Measurements from ENCODE around the gene UBAC2.
A peak's percentile ranks its signal among the peaks of the same experiment; 100 is the strongest.

Gene UBAC2

DNA sequence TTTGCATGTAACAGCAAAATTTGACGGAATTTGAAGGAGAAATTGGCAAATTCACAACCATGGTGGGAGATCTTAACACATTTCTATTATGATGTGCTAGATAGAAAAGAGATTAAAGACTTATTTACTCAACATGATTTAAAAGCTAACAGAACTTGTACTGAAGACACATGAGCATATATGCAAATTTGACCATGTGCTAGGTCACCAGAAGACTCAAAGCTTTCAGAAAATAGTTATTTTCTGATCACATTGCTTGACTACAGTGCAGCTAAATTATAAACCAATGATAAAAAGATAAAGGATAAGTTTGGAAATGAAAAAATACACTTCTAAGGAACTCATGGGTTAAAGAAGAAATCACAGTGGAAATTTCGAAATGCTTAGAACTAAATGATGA lies 97.4 kb downstream of the UBAC2 start:
- DNase-seq, result no peak

DNA sequence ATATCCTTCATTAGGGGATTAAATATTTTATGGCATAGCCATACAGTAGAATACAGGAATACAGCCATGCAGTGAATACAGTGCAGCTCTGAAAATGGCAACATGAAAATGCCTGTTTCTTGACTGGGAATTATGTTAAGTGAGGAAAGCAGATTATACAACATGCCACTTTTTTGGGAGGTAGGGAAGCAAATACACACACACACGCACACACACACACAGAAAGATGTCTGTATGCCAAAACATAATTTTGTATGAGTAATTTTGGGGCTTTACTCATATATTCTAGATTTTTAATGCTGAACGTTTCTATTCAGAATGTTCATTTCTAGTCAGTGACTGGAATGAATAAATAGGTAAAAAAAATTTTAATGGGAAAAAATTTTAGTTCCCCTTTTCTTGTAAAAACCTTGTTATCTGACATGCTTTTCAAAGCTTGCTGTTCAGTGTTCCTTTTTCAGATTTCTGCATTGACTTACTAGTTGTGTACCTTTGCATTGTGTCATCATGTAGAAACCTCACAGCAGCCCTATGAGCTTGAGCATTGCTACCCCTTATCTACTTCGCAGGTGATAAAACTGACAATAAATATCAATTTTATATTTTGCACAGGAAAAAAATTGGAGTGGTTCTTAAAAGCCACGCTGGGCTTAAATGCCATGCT lies 98.7 kb downstream of the UBAC2 start:
- DNase-seq, result no peak

DNA sequence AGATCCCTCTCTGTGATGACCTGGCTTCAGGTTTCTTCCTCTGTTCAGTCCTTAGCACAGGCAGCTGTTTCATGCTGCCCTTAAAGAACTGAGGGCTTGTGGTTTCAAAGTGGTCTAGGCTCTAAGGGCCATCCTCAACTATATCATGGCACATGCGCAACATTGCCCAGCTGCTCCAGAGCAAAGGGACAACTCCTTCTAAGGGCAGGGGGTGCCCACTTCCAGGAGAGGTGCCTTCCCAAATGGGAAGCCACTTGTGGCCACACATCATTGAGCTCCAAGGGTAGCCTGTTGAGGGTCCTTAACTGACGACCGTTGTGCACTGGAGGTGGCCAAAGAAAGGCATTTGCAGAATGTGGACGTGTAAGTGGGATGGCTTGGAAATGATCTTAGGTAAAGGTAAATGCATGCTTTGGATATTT lies 99.3 kb downstream of the UBAC2 start:
- DNase-seq, result no peak

DNA sequence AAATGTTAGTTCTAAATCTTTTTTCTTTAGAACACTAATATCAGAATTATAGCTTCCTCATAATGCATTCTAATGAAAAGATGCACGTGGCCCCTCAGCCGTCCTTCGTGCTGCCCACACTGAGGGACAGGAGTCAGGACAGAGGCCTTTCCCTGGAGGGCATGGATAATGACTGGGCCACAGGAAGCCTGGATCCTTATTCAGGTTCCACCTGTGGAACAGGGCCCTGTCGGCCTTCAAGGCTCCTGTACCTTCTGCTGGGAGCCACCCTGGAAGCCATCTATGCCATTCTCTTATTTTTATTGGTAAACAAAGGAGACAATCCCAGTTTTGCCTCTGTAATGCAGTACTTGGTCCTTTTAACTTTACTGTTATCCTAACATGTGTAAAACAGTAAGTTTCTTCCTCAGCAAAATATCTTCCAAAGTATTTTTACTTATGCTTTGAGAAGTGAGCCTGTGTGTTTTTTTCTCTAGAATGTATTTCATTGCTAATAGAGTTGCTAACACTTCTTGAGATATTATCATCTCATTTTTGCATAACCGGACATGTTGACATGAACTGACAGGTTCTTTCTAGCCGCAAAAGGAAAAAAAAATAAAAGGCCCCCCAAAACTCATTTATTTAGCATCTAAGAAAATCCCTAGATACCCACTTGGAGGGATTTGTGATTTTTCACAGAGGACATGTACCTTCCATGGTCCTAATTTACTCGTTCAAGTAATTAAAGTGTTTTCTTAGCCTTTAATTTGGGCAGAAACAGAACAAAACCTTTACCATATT lies 100.6 kb downstream of the UBAC2 start:
- no peak for DNase-seq

DNA sequence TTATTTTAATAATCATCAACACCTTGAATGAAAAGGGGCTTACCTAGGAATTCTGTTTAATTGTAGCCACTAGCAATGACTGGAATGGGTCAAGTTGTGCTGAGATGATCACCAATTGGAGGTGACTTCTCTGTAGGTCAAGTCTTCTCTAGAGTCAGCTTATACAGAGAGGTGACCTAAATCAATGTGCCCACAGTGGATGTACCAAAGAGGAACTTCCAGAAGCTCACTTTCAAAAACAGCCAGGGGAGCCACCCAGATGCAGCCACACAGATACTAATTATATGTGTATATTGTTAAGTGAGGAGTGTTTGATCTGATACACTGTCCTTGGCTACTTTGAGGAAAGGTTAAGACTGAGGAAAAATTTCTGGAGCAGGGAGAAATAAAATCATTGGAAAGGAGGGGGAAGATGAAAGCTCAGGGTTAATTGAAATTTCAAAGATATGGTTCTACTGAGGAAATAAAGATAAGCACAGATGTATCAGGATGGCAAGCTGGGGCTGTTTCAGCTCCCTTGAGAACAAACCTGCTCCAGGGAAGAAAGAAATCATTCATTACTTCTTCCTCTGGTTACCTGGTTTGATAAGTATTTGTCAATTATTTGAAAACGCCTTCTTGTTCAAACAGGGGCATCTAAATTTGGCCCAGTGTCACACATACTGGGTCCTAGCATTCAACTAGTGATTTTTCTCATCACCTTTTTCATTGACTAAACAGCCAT lies 101.4 kb downstream of the UBAC2 start:
- DNase-seq, result no peak

DNA sequence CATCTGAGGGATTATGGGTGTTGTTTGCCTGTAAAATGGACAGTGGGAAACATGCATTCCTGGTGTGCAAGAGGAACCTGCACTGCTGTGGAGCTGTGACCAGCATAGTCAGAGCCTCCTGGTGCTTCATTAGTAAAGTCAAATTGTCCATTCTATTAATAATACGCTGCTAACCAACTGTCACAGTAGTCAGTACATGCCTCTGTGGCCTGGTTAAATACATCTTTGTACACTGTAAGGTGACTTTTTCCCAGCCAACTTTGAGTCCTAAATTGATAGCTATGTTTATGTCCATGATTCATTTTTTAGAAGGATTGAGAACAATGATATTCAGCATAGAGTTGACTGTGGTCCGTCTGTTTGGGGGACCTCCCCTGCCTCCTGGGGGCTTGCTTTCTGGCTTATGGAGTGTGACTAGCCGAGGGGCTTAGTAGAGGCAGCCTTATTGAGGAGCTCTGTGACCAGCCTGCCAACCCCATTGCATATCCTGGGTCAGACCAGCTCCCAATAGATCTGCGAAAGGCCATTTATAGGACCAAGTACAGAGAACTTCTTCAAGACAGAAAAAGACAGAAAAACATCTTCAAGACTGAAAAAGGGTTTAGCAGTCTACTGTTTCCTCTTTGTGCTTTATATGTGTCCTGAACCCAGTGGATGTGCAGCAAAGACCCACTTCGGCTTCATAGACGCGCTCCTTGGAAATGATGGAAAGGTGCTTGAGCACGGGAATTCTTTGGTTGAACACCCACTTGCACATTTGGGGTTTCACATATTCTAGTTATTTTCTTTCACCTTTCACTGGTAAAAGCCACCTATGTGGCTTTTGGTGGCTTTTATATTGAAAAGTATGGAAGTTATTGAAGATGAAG lies 102.2 kb downstream of the UBAC2 start:
- no peak for DNase-seq

DNA sequence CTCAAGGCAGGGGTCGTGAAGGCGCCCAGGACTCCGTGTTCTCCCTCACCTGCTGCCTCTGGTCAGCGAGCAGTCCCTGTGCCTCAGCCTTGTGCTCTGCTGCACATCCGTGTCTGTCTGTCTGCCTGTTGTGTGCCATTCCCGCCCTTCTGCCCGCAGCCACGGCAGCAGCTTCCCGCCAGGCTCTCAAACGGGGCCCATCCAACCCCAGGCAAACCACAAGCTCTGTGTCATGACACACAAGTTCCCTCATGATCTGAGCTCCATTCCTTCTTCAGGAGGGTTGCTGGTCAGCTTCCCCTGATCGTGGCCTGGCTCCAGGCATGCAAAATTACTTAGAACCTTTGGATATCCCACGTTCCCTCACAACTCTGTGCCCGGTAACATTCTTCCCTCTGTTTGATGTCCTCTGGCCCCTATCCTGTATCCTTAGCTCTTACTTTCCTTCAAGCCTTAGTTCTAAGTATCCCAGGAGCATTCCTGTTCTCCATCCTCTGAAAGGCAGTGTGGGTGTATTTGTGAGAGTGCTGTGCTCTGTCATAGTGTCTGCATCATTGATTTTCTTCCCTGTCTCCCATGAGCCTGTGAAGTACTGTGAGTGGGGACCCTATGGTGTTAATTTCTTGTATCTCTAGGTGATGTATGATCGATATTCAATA lies 103.3 kb downstream of the UBAC2 start:
- peak; percentile 13 to 44 (median 31) for DNase-seq

DNA sequence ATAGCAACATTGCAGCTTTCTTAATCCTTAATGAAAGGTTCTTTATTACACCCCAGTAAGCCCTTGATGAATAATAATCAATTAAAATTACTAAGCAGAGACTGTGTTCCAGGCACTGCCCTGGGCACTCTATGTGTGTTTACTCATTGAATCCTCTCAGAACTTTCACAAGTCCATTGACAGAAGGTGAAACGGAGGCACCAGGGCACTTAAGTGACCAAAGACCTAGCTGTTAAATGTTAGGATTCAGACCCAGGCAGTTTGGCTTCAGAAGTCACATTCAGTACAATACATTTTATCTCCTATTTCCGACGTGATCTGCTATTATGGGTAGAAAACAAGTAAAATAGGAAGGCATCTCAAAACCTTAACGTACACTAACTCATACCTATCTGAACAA lies 103.9 kb downstream of the UBAC2 start:
- DNase-seq, result peak in 1 of 6 experiments; percentile 24

DNA sequence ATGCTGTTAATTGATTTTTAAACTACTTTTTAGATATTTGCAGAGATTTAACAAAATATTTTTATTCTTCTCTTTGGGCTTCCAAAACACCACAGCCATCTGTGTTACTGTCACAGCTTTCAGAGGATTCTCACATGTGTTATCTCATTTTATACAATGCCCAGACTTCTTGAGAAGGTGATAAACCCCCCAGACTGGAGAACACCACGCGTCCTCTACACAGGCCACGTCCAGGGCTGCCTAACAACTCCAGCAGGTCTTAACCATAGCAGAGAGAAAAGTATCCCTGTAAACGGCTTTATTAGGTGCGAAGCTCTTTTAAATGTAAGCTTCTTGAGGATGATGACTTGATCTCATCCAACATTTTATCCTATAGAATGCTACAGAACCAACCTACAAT lies 104.5 kb downstream of the UBAC2 start:
- DNase-seq, result no peak

DNA sequence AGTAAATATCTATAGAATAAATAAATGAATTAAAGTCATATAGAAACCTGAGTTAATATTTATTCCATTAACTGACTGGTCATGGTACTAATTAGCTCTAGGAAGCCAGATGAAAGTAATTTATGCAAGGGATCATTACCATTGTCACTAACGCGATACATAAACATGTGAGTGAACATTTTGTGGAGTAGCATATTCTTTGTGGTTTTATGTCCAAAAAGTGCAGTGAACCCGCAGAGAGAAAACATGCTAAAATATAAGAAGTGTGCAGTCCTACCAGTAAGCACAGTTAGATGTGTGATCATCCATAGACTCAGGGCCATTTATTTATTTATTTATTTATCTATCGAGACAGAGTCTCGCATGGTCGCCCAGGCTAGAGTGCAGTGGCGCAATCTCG lies 104.9 kb downstream of the UBAC2 start:
- peak in 1 of 6 experiments; percentile 44 for DNase-seq

DNA sequence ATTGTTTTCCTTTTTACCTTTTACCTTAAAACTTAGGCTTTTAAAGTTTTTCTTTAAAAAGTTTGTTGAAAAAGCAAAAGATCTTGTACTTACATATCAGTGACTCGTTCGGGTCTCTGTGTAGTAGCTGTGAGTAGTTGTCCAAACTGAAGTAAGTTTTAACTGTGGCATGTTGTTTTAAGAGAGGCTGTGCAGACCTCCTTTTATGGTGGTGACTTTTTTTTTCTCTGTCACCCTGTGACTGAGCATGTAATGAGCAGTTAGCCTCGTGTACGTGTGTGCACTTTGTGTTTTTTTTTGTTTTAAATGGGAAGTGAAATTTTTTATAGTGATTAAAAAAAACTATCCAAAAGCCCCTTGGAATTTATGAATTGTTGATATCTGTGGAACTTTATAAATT lies 106.6 kb downstream of the UBAC2 start, which contains the start of gene GPR183:
GPR183 (minus strand) TSS at position 153 of the 400 bp plus-strand sequence. CDS start 11,254 bp downstream, outside the sequence.
- peak in 3 of 6 experiments; percentile 72 to 81 (median 81) for DNase-seq

DNA sequence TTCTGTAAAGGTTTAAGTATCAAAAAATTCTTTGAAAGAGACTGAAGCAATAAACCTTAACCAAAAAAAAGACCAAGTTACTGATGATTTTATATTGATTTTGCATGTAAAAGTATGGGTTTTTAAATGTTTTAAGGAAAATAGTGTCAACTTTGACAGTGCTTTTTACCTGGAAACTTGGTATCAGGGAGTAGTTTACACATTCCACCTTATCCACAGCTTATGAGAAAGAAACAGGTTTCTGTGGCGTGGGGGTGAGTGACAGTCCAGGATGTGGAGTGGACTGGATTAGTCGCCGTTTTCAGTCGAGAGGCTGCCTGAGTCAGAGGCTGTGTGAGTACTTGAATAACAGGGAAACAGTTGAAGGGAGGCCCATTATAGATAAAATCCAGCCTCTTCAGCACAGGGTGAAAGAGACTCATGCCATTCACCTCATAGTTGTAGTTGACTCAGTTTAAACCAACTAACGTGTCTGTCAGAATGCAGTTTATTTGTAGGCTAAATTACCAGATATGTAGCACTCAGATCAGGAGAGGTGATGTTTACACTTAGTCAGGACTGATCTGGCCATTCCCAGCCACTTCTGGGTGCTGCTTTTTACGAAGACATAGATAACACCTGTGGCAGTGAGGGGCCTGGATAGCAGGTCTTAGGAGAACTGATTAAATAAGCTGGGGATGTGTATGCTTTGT lies 107.1 kb downstream of the UBAC2 start:
- DNase-seq, result no peak

DNA sequence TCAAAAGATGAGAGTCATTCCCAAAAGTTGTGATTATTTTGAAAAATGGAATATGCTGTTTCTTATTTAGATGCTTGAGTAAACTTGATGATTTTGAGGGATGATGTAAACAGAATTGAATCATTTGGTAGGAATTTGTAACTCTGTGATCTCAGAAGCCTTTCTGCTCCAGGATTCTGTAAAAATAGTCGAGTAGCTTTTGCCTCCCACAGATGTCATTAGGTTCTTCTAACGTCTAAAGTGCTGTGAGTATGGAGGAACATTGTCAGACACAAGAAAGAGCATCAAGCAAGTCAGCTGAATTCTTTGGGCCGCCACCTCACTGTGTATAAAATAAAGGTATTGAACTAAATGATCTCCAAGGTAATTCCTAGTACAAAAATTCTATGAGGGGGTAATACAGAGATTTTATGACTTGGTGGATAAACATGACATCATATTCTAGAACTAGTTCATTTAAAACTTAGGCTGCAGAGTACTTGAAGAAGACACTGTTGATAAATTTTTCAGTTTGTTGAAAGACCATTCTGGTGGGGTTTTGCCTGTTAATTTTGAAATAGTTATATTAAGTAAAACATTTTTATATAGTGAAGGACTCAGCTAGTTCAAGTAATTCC lies 107.9 kb downstream of the UBAC2 start:
- no peak for DNase-seq

DNA sequence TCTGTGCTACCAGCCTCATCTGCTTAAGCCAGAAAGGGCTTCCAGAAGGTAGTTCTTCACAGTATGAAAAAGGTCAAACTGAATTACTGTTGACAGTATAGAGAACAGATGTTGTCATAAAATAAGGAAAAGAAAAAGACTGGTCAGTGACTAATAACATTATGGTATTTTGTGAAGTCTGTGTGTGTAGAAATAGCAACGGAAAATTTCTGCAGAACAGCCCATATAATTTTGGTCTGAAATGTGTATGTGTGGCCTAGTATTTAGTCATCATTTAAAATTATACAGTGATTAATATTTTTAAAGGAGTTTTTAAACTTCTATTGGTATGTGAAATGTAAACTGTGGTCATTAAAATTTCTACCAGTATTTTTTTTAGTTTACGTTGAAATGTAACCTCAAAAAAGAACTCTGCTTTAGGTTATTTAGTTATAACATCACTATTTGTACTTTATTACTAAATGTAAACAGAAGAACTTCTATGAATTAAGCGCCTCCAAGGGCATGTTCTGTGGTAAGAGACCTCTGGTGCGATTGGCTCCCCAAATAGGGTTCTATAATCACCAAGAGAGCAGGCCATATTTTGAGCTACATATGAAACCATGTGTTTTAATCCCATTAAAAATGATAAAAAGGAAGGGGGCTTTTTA lies 109.9 kb downstream of the UBAC2 start:
- no peak for DNase-seq

DNA sequence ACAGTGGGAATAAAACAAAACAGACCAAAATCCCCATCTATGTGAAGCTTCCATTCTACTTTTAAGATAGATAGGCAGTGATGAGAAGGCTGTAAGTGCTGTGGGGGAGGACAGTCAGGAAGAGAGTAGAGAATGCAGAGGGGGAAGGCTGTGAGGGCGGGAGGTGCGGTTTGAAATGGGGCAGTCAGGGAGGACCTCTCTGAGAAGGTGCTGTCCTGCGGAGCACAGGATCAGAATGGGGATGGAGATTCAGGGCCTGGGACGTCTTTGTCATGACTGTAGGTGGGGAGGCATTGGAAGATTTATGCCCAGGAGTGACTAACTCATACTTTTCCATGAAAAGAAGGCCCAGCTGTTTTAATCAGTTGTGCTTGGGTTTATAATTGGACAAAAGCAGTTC lies 110.5 kb downstream of the UBAC2 start:
- DNase-seq, result no peak

DNA sequence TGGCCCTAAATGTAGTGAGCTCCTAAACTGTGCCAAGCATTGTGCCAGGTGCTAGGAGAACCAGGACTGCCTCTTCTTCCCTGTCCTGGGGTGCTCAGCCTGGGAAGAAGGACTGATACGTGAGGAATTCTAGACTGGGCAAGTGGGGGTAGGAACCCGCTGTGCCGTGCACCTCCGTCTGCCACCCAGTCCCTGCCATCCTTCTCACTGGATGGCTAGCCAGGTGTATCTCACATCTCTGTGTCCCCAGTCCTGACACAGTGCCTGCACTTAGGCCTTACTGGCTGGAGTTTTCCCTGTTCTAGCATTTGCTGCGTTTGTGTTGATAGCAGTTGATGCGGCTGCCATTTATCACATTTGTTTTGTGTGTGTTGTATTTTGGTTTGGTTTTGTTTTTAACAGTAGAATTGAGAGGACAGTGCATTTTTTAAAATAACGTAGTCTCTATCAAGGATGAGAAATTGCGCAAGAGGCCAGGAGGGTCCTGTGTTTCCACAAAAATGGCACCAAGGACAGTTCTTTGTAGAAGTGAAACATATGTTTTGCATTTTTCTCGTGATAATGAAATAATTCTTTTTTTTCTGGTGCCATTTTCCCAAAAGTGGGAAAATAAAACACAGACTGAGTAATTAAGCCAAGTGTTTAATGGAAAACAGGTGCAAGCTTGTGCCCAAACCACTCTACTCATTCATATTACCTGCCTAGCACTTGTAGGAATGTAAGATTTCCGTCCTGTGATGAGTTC lies 111.3 kb downstream of the UBAC2 start:
- DNase-seq, result no peak

DNA sequence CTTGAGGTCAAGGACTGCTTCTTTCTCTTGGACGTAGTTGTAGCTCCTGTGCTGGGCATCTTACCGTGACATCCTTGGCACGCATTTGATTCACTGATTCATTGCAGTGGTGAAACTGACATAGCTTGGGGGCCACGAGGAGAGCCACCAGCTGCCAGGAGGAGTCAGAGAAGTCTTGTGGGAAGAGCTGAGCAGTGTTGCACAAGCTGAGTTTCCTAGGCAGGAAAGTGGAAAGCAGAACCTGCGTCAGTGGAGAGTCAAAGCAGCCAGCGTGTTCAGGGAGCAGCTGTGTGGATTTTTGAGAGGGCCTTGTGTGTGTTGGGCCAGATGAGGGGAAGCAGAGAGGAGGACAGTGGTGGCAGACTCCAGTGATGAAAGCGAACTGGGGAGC lies 111.8 kb downstream of the UBAC2 start:
- DNase-seq, result no peak

DNA sequence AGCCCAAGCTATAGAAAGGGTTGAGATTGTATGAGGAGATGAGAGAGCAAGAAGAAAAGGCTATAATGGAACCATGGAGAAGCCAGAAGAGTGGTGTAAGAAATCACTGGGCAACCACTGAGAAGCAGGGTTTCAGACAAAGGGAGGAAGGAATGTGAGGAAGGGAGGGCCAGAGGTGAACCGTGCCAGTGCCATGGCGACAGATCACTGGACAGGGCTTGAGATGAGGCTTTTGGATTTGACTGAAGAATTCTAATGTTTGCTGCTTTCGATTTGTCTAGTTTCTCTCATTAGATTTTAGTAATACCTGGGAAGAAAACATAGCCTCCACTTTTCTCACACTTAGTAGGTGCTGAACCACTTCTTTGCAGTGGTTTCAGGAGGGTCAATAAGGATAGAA lies 112.8 kb downstream of the UBAC2 start:
- no peak for DNase-seq

DNA sequence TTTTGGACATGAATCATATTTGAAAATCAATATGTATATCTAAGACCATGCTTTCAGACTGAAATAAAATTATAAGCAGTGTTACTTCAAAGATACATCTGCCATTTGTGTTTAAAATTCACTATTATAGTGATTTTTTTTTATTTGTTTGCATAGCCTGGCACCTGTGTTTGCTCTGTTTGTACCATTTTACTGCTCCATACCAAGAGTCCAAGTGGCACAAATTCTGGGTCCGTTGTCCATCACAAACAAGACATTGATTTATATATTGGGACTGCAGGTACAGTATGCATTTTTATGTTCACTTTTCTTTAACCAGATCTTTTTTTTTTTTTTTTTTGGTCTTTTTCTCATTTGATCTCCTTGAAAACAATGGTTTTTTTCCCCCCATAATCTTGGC lies 113.3 kb downstream of the UBAC2 start:
- no peak for DNase-seq

All from stimulated activated naive CD4-positive, alpha-beta T cell (primary cell).